ENCODE measurements around the gene SH3BP5L.

Gene SH3BP5L

GRCh38 chr1:248825909-248826760 is at the start of gene SH3BP5L:
TSS of gene SH3BP5L (minus strand) at chr1:248825915. CDS start at chr1:248824935, 980 bp downstream.
- peak; percentile 85 for DNase-seq

DNA sequence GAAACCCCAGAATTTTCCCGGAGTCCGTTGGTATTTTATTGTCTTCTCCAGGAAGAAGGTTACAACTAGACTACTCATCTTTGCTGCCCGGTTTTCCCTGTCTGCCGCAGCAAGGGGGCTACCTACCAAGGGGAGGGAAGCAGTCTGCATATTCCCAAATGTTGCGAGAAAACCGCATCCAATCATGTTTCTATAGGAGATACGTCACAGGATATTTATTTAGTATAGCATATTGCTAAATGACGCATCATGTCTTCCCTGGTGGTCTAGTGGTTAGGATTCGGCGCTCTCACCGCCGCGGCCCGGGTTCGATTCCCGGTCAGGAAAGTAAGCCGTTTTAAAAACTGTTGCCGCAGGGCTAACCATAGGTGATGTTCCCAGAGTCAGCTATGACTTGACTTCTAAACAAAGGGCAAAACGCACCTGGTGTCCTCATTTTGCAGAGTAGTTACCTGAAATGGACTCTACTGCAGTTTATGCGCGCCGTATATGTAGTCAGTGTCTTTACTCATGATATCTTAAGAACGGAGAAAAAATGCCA is 48.3 kb upstream of the SH3BP5L start:
- peak; percentile 82 for DNase-seq

- peak; percentile 97 for DNase-seq
Measured at GRCh38 chr1:248873409-248873992, 47.8 kb upstream of the SH3BP5L start.

DNA sequence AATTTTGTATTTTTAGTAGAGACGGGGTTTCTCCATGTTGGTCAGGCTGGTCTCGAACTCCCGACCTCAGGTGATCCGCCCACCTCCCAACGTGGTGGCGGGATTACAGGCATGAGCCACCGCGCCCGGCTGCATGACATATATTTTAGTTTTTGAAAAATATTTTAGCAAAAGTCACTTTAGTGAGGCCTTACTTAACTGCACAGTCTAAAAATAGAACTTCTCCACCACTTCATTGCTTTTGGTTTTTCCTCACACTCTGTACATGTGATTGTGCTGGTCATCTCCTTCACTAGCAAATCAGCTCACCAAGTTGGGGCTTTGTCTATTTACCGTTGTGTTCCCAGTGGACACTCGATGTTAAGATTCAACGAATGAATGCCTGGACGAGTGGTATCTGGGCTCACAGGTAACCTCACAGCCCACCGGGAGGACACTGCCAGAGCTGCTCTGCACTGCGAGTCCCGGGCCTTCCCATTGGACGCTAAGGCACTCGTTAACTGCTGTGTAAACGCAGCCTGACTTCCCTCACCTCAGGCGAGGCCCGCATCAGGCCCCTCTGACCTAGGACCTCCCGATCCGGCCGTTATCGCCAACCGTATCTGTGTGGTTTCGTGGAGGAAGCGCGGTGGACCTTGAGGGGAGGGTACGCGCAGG is 47.2 kb upstream of the SH3BP5L start:
- peak; percentile 62 for DNase-seq

DNA sequence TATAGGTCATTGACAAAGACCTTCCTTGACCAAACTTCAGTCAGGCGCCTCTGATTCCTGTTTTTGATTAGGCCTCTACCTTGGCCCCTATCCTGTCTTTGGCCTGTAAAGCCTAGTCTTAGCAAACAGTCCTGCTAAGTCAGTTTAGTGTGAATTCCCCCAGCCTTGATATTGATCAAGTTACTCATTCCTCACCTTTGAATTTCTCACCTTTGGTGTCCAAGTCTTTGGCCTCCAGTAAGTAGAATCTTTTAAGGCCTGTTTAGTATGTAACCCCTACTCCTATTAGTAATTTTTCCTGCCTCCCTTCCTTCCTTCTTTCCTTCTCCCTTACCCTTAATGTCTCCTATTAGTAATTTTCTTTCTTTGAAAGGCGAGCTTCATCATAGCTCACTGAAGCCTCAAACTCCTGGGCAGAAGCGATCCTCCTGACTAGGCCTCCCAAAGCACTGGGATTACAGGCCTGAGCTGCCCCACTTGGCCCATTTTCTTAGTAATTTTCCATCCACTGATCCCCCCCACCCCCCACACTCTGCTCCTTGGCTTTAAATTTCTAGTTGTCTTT is 46.2 kb upstream of the SH3BP5L start:
- DNase-seq, result no peak

GRCh38 chr1:248862998-248863881 is 37.5 kb upstream of the SH3BP5L start:
- peak; percentile 74 for DNase-seq

- DNase-seq, result no peak
Measured at GRCh38 chr1:248862695-248862997, 36.9 kb upstream of the SH3BP5L start.

DNA sequence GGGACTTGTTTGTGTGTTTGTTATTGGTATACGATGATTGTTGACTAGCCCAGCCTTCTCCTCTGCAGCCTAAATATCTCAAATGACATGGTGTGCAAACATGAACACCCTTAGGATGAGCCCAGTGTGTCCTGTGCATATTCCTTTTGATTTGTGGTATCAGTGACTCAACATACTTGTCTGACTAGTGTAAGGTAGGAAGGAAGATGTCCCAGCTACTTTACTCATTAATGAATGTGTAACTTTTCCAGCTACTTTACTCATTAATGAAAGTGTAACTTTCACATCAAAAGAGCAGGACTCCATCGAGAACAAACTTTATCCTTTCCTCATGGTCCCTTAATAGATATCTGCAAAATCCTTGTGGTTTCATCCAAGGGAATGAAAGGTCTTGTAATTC is 35.9 kb upstream of the SH3BP5L start:
- DNase-seq, result no peak

DNA sequence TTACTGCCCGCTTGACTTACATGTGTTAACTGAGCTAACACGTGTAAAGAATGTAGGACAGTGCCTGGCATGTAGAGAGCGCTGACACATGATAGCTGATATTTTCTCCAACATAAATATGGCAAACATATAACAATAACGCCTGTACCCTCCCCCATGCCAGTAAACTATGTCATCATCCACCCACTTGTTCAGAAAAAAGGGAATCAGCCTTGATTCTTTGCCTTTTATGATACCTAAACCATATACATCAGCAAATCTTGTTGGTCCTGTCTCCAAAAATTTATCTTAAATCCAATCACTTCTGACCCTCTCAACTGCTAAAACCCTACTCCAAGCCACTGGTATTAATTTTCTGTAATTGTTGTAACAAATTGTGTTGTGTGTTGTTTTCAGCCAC is 34.3 kb upstream of the SH3BP5L start:
- no peak for DNase-seq

- DNase-seq, result peak; percentile 96
Measured at GRCh38 chr1:248858891-248859889, 33.5 kb upstream of the SH3BP5L start, which contains the start of gene ZNF692. TSS of gene ZNF692 (minus strand) at chr1:248859085. CDS start at chr1:248858309, 776 bp downstream.

DNA sequence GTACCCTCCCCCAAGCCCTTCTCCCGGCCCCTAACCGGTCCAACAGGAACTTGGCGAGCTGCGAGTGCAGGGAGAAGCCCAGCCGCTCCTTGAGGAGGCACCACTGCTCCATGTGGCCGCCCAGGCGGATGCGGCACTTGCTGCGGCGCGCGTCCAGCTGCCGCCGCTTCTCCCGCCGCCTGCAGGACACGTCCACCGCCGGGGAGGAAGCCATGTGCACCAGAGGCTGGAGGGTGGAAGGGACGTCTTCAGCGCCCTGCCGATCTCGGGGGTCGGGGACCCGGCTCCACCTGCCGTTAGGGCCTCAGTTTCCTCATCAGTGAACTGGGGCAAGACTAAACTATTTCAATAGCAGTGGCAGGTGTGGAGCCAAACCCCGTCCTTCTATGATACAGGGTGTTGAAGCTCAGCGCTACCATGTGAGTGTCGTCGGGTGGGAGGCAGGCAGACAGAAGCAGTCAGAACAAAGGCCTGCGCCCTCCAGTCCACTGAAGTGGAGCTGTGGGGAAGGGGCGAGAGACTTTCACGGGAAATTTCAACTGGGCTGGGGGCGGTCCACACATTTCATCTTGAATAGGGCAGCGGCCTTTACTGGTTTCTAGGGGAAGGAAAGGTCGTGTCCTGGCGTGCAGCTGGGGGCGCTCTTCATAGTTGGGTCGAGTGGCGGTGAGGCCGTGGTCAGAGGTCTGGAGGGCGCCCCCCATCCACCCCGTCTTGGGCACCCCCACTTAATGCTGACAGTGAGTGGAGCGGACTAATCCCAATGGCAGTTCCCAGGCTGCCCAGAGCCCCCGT is 32.6 kb upstream of the SH3BP5L start:
- DNase-seq, result peak; percentile 55

DNA sequence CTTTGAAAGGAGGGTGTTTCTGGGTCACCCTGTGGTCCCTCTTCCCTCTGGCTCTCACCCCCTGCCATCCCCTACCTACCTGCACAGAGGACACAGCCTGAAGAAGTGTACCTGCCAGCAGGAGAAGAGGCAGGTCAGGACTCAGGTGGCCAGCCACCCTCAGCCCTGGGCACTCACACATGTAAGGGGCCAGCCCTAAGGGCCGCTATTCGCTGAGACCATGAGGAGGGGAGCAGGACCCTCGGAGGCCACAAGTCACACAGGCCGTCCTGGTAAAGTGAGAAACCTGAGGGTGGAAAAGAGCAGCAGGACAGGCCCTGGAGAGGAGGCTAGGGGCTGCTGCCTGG is 32.0 kb upstream of the SH3BP5L start:
- no peak for DNase-seq

- no peak for DNase-seq
Measured at GRCh38 chr1:248857201-248857600, 31.5 kb upstream of the SH3BP5L start.

DNA sequence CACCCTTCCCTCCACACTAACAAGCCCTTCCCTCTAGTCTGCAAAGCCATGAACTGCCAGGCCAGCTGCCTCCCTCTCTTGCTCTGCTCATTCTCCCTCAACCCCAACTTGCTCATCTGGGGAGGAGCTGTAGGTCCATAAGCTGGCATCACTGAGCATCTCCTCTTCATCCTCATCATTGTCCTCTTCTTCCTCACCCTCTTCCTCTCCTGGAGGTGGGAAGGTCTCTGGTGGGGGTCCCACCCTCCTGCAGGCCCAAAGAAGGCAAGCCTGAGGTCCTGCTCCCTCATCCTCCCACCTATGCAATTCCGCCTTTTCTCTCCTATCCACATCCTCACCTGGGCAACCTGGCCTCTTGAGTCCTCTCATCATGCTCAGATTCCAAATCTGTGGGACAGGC is 30.5 kb upstream of the SH3BP5L start:
- DNase-seq, result no peak

DNA sequence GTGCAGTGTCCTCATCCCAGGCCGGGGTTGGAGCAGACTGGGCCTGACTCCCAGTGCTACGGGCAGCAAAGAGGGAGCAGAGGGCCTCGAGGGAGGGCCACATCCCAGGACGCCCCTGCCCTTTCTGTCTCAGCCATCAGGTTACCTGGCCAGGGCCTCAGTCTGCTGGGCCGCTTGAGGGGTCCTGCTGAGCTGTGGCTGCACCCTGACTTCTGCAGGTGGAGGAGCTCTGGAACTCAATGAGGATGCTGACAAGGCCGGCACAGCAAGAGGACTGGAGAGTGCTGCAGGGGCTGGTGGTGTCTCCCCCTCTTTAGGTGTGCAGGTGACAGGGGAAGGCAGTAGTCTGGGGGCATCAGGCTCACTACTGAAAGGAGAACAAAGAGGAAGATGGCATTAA is 29.9 kb upstream of the SH3BP5L start:
- DNase-seq, result no peak

GRCh38 chr1:248853663-248854375 is 28.1 kb upstream of the SH3BP5L start:
- DNase-seq, result no peak

DNA sequence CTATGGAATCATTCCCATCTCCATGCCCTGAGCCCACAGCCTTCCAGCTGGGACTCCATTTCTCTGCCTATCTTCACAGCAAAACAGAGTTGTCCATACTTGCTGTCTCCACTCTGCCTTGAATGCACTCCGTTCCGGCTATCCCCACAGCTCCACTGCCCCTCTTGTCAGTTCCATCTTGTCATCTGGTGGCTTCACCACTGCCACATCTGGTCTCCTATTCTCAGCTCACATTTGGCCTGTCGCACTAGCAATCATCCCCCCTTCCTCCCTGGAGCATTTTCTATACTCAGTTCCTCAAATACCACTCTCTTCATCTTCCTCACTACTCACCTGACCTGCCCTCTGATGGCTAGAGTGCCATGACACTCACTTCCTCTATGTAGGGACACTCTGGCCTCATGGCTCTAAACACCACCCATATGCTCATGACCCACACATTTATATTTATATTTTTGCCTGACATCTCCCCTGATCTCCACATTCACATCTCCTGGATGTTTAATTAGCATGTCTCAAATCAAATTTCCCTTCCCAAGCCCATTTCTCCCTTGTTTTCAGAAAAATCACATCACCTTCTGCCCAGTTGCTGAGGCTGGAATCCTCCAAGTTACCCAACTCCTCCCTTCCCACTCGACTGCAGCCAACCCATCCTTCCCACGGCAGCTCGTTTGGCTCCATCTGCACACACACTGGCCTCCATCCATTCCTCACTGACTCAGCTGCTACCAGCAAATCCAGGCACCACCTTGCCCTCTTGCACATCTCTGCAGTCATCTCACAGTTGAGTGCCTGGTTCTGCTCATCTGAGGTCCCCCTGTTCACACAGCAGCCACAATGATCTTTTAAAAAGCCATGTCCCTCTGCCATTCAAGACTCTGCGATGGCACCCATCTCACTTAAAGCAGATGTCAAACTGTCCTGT is 27.0 kb upstream of the SH3BP5L start:
- DNase-seq, result no peak

- no peak for DNase-seq
Measured at GRCh38 chr1:248851390-248851789, 25.7 kb upstream of the SH3BP5L start.
